Ishikawa (cell line): ENCODE measurements around the gene AMMECR1.

Experiments
- CEBPB ChIP-seq: IDR thresholded peaks from 2 replicates; pipeline ENCODE4 v1.6.1; 2012
- CREB1 ChIP-seq: IDR thresholded peaks from 2 replicates; pipeline ENCODE4 v1.6.1; 2012; ENCODE audit warnings: low read depth
- EGR1 ChIP-seq: IDR thresholded peaks from 2 replicates; pipeline ENCODE4 v1.6.1; 2012
- EP300 ChIP-seq: IDR thresholded peaks from 2 replicates; pipeline ENCODE4 v1.6.1; 2012; ENCODE audit warnings: borderline replicate concordance
- FOXM1 ChIP-seq: IDR thresholded peaks from 2 replicates; pipeline ENCODE4 v1.6.1; 2012; ENCODE audit warnings: low read depth, borderline replicate concordance
- NFIC ChIP-seq: IDR thresholded peaks from 2 replicates; pipeline ENCODE4 v1.6.1; 2012
- RAD21 ChIP-seq: IDR thresholded peaks from 2 replicates; pipeline ENCODE4 v1.6.1; 2012; ENCODE audit warnings: low read depth
- REST ChIP-seq: IDR thresholded peaks from 2 replicates; pipeline ENCODE4 v1.6.1; 2012; ENCODE audit warnings: low read depth, mild to moderate bottlenecking
- TAF1 ChIP-seq: IDR thresholded peaks from 2 replicates; pipeline ENCODE4 v1.6.1; 2012; ENCODE audit warnings: low read depth, mild to moderate bottlenecking
- TCF12 ChIP-seq: IDR thresholded peaks from 2 replicates; pipeline ENCODE4 v1.6.1; 2012; ENCODE audit warnings: low read depth
- TEAD4 ChIP-seq: IDR thresholded peaks from 2 replicates; pipeline ENCODE4 v1.6.1; 2012
- YY1 ChIP-seq: IDR thresholded peaks from 2 replicates; pipeline ENCODE4 v1.6.1; 2012; ENCODE audit warnings: low read depth
- ZBTB7A ChIP-seq: IDR thresholded peaks from 2 replicates; pipeline ENCODE4 v1.6.1; 2012; ENCODE audit warnings: low read depth
- TF ChIP-seq, protein P1 (sequence below): IDR thresholded peaks from 2 replicates; pipeline ENCODE4 v1.6.1; 2012
- TF ChIP-seq, protein P2 (sequence below): IDR thresholded peaks from 2 replicates; pipeline ENCODE4 v1.6.1; 2012

Gene AMMECR1

DNA sequence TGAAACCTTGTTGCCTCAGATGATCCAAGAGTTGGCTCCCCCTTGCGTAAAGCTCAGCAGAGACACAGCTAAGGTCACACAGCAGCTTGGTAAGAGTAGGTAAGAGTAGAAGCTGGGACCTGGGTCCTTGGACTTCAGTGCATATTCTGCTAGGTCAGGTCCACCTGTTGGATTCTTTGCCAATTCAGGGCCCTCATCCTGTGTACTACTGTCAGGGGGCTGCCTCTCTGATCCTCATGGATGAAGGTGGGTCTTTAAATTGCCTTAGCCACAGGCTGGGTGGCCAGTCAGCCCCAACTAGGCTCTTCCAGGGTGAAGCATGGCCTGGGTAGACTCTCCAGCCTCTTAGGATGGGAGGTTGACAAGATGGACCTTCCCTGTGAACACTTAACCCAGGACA lies 155.8 kb downstream of the AMMECR1 start:
- TF ChIP-seq TEAD4, result no peak
- TF ChIP-seq, protein P1, sequence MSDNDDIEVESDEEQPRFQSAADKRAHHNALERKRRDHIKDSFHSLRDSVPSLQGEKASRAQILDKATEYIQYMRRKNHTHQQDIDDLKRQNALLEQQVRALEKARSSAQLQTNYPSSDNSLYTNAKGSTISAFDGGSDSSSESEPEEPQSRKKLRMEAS, result no peak
- TF ChIP-seq CREB1, result no peak
- TF ChIP-seq EP300, result no peak
- no peak for TF ChIP-seq NFIC
- no peak for TF ChIP-seq FOXM1
- no peak for TF ChIP-seq TAF1
- TF ChIP-seq TCF12, result no peak
- TF ChIP-seq EGR1, result no peak
- no peak for TF ChIP-seq RAD21
- TF ChIP-seq, protein P2, sequence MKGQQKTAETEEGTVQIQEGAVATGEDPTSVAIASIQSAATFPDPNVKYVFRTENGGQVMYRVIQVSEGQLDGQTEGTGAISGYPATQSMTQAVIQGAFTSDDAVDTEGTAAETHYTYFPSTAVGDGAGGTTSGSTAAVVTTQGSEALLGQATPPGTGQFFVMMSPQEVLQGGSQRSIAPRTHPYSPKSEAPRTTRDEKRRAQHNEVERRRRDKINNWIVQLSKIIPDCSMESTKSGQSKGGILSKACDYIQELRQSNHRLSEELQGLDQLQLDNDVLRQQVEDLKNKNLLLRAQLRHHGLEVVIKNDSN, result no peak
- no peak for TF ChIP-seq YY1
- TF ChIP-seq CEBPB, result no peak
- no peak for TF ChIP-seq REST
- no peak for TF ChIP-seq ZBTB7A

DNA sequence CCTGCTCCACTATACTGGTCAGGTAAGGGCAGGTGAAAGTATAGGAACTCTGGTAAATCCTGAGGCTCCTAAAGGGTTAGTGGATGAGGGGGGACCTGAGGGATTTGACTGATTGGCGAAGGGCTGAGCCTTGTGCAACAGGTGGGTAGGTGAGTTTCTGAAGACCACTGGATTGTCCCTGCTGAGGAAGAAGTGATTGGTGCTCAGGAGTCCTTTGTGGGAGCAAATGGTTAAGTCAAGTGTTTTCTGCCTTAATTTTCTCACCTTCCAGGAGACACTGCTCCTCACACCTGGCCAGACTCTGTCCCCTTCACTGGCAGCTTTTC lies 156.6 kb downstream of the AMMECR1 start:
- TF ChIP-seq TCF12 (no peak), RAD21 (no peak), YY1 (no peak), ZBTB7A (no peak), TAF1 (no peak), REST (no peak), TEAD4 (no peak), EGR1 (no peak), FOXM1 (no peak), CREB1 (no peak), CEBPB (no peak), EP300 (no peak), NFIC (no peak)
- TF ChIP-seq, protein P1, result no peak
- TF ChIP-seq, protein P2, result no peak

GRCh38 chrX:110159865-110160264 lies 158.0 kb downstream of the AMMECR1 start:
- no peak for TF ChIP-seq CEBPB
- no peak for TF ChIP-seq YY1
- no peak for TF ChIP-seq REST
- TF ChIP-seq FOXM1, result no peak
- TF ChIP-seq TEAD4, result no peak
- no peak for TF ChIP-seq TCF12
- TF ChIP-seq, protein P1, result no peak
- no peak for TF ChIP-seq CREB1
- TF ChIP-seq, protein P2, result no peak
- no peak for TF ChIP-seq ZBTB7A
- no peak for TF ChIP-seq EP300
- TF ChIP-seq RAD21, result no peak
- no peak for TF ChIP-seq TAF1
- TF ChIP-seq NFIC, result no peak
- no peak for TF ChIP-seq EGR1

DNA sequence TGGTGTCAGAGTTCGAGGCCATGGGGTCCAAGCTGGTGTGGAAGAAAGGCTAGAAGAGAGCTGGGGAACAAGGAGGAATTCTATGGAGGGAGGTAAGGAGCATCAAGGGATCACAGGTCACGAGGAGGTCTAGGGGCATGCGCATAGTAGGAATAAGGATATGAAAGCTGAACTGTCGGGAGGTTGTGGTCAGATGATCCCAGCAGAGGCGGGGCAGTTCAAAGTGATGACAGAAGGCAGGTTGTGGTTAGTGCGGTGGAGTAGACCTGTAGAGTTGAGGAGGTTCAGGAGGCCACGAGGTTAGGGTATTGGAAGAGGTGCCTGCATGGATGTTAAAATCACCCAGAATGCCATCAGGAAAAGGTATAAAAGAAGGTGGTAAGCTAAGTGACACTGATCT lies 158.7 kb downstream of the AMMECR1 start:
- TF ChIP-seq EP300 (no peak), EGR1 (no peak), FOXM1 (no peak), NFIC (no peak), TEAD4 (no peak), ZBTB7A (no peak), REST (no peak), RAD21 (no peak), YY1 (no peak)
